Liver (tissue), 9 donors: ENCODE measurements around the gene NUDT1. TPM values are rescaled to one million over a fixed set of nuclear protein-coding genes. Genes with fewer than 3 reads are reported as not detected.

Experiments used
- DNase-seq: peaks from one replicate; pipeline ENCODE4 v3.0.0-alpha.2; 2017; ENCODE audit warnings: low spot score
- H3K27ac ChIP-seq, 2 donors: one replicate each; pipeline ENCODE4 v1.7.0; 2013; ENCODE audit warnings: inconsistent platforms in 2 of 2, low read length in 2 of 2, control low read depth in 1 of 2, low read depth in 1 of 2, mild to moderate bottlenecking in 1 of 2
- H3K27me3 ChIP-seq, 4 donors: one replicate each; pipeline versions ENCODE4 v1.6.1 to v1.7.0; 2013; ENCODE audit warnings: low read length in 3 of 4, inconsistent platforms in 1 of 4, mild to moderate bottlenecking in 1 of 4, moderate library complexity in 1 of 4; ENCODE audit not compliant: control insufficient read depth in 4 of 4, insufficient read depth in 4 of 4
- H3K36me3 ChIP-seq, 4 donors: one replicate each; pipeline versions ENCODE4 v1.6.1 to v1.7.0; 2013; ENCODE audit warnings: low read length in 3 of 4, mild to moderate bottlenecking in 3 of 4, low read depth in 1 of 4, moderate library complexity in 1 of 4; ENCODE audit not compliant: control insufficient read depth in 4 of 4, insufficient read depth in 3 of 4
- H3K4me1 ChIP-seq, 4 donors: one replicate each; pipeline versions ENCODE4 v1.6.1 to v1.7.0; 2013; ENCODE audit warnings: low read length in 3 of 4, mild to moderate bottlenecking in 3 of 4, moderate library complexity in 1 of 4; ENCODE audit not compliant: control insufficient read depth in 4 of 4, insufficient read depth in 4 of 4
- H3K4me3 ChIP-seq, 3 donors: one replicate each; pipeline versions ENCODE4 v1.6.1 to v1.7.0; 2013; ENCODE audit warnings: low read length in 3 of 3, control low read depth in 1 of 3, low read depth in 1 of 3, mild to moderate bottlenecking in 1 of 3
- H3K9ac ChIP-seq, 2 donors: one replicate each; pipeline ENCODE4 v1.7.0; 2013; ENCODE audit warnings: low read length in 2 of 2, mild to moderate bottlenecking in 2 of 2, moderate library complexity in 2 of 2, control low read depth in 1 of 2, low read depth in 1 of 2
- H3K9me3 ChIP-seq, 4 donors: one replicate each; pipeline versions ENCODE4 v1.6.1 to v1.7.0; 2013; ENCODE audit warnings: low read length in 3 of 4; ENCODE audit not compliant: control insufficient read depth in 4 of 4
- EGR1 ChIP-seq, 2 donors: IDR thresholded peaks; 2 replicates each; pipeline ENCODE4 v1.6.1; 2016 to 2018; ENCODE audit warnings: antibody characterized with exemption in 2 of 2, low read depth in 2 of 2
- FOXA1 ChIP-seq: IDR thresholded peaks from 2 replicates; pipeline ENCODE4 v1.6.1; 2016; ENCODE audit warnings: antibody characterized with exemption
- HNF4G ChIP-seq: IDR thresholded peaks from 2 replicates; pipeline ENCODE4 v1.6.1; 2016; ENCODE audit warnings: antibody characterized with exemption
- JUND ChIP-seq, 2 donors: IDR thresholded peaks; 2 replicates each; pipeline ENCODE4 v1.6.1; 2016; ENCODE audit warnings: antibody characterized with exemption in 2 of 2
- RAD21 ChIP-seq, 2 donors: IDR thresholded peaks; 2 replicates each; pipeline ENCODE4 v1.6.1; 2016; ENCODE audit warnings: antibody characterized with exemption in 2 of 2, mild to moderate bottlenecking in 2 of 2
- RXRA ChIP-seq, 2 donors: IDR thresholded peaks; 2 replicates each; pipeline ENCODE4 v1.6.1; 2017 to 2018; ENCODE audit warnings: antibody characterized with exemption in 2 of 2, mild to moderate bottlenecking in 1 of 2
- SP1 ChIP-seq: IDR thresholded peaks from 2 replicates; pipeline ENCODE4 v1.6.1; 2018; ENCODE audit warnings: antibody characterized with exemption, mild to moderate bottlenecking
- TAF1 ChIP-seq: conservative IDR thresholded peaks from 2 replicates; pipeline ENCODE4 v1.6.1; 2016; ENCODE audit warnings: antibody characterized with exemption, mild to moderate bottlenecking
- YY1 ChIP-seq: IDR thresholded peaks from 2 replicates; pipeline ENCODE4 v1.6.1; 2016; ENCODE audit warnings: antibody characterized with exemption, mild to moderate bottlenecking
- WGBS: extraction: QIAGEN DNeasy Blood & Tissue Kit; methylation state at CpG from one replicate; pipeline ENCODE4 v1.1.7; 2013; 5-methylcytosine and 5-hydroxymethylcytosine counted together
- polyA plus RNA-seq, 2 donors: library from polyadenylated mRNA; stranded (reverse) in 1 of 2; unstranded in 1 of 2; fragments of 200-250 nt in 1 of 2; fragments of >200 nt in 1 of 2; fragmentation: Nextera tagmentation in 1 of 2; extraction: Ambion mirVana in 1 of 2; gene quantifications; one replicate each; pipeline versions ENCODE4 v1.2.1 to v1.2.3, GENCODE V29; 2013 to 2015
- total RNA-seq, 2 donors: library from RNA; depleted of rRNA; stranded (reverse); fragments of >200 nt; gene quantifications; one replicate each; pipeline ENCODE4 v1.2.3, GENCODE V29; 2014
- TF ChIP-seq, protein P1 (sequence below): IDR thresholded peaks from 2 replicates; pipeline ENCODE4 v1.6.1; 2016; ENCODE audit warnings: antibody characterized with exemption
- TF ChIP-seq, protein P2 (sequence below): fragments of 150-350 bp; IDR thresholded peaks from 2 replicates; pipeline ENCODE4 v1.5.1; 2017; ENCODE audit warnings: improper control_type of control experiment, low read depth, low read length; ENCODE audit not compliant: missing input control
- TF ChIP-seq, protein P3 (sequence below): IDR thresholded peaks from 2 replicates; pipeline ENCODE4 v1.6.1; 2016; ENCODE audit warnings: antibody characterized with exemption, mild to moderate bottlenecking
- TF ChIP-seq, protein P4 (sequence below): IDR thresholded peaks from 2 replicates; pipeline ENCODE4 v1.6.1; 2016; ENCODE audit warnings: antibody characterized with exemption
- donor health status: healthy.
- donor health status: healthy.
- donor health status: healthy.
- donor health status: healthy.
- donor health status: healthy.

Gene NUDT1
- total and polyA plus RNA-seq, 4 donors = 1.0 to 22.3 (median 3.1) TPM

DNA sequence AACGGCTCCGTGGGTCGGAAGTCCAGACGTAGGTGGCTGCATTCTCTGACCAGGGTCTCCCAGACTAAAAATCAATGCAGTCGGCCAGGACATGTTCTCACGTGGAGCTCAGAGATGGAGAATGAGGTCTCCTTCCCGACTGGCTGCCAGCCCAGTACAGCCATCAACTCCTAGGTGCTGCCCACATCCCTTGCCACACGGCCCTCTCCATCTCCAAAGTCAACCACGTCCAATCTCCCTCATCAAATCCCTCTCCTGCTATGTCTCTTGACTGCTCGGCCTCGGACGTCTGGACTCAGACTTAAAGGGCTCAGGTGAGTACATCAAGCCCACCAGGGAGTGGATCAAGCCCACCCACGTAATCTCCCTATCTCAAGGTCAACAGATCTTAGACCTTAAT is 16.2 kb upstream of the NUDT1 start:
- H3K9me3 ChIP-seq = no peaks in the 10 kb centered on the region
- TF ChIP-seq RXRA (IDR thresholded peaks at IDR 0.05) (no peak), TAF1 (no peak), EGR1 (IDR thresholded peaks at IDR 0.05; ENCODE audit: low read depth in 2 of 2) (no peak), RAD21 (IDR thresholded peaks at IDR 0.05) (no peak), JUND (IDR thresholded peaks at IDR 0.05) (no peak), YY1 (no peak), HNF4G (no peak), FOXA1 (no peak)
- TF ChIP-seq, protein P1, sequence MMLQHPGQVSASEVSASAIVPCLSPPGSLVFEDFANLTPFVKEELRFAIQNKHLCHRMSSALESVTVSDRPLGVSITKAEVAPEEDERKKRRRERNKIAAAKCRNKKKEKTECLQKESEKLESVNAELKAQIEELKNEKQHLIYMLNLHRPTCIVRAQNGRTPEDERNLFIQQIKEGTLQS = no peak
- TF ChIP-seq, protein P2, sequence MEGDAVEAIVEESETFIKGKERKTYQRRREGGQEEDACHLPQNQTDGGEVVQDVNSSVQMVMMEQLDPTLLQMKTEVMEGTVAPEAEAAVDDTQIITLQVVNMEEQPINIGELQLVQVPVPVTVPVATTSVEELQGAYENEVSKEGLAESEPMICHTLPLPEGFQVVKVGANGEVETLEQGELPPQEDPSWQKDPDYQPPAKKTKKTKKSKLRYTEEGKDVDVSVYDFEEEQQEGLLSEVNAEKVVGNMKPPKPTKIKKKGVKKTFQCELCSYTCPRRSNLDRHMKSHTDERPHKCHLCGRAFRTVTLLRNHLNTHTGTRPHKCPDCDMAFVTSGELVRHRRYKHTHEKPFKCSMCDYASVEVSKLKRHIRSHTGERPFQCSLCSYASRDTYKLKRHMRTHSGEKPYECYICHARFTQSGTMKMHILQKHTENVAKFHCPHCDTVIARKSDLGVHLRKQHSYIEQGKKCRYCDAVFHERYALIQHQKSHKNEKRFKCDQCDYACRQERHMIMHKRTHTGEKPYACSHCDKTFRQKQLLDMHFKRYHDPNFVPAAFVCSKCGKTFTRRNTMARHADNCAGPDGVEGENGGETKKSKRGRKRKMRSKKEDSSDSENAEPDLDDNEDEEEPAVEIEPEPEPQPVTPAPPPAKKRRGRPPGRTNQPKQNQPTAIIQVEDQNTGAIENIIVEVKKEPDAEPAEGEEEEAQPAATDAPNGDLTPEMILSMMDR = no peak
- TF ChIP-seq, protein P3, sequence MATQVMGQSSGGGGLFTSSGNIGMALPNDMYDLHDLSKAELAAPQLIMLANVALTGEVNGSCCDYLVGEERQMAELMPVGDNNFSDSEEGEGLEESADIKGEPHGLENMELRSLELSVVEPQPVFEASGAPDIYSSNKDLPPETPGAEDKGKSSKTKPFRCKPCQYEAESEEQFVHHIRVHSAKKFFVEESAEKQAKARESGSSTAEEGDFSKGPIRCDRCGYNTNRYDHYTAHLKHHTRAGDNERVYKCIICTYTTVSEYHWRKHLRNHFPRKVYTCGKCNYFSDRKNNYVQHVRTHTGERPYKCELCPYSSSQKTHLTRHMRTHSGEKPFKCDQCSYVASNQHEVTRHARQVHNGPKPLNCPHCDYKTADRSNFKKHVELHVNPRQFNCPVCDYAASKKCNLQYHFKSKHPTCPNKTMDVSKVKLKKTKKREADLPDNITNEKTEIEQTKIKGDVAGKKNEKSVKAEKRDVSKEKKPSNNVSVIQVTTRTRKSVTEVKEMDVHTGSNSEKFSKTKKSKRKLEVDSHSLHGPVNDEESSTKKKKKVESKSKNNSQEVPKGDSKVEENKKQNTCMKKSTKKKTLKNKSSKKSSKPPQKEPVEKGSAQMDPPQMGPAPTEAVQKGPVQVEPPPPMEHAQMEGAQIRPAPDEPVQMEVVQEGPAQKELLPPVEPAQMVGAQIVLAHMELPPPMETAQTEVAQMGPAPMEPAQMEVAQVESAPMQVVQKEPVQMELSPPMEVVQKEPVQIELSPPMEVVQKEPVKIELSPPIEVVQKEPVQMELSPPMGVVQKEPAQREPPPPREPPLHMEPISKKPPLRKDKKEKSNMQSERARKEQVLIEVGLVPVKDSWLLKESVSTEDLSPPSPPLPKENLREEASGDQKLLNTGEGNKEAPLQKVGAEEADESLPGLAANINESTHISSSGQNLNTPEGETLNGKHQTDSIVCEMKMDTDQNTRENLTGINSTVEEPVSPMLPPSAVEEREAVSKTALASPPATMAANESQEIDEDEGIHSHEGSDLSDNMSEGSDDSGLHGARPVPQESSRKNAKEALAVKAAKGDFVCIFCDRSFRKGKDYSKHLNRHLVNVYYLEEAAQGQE = no peak
- H3K27ac ChIP-seq = no peak overlapping the region
- WGBS = 97% methylated on average over 13 of the region's 13 CpGs
- no peak overlapping the region for H3K9ac ChIP-seq
- H3K4me3 ChIP-seq = no peak overlapping the region
- peaks cover 2 to 43% (median 9%) of the 10 kb centered on the region in 4 donors for H3K36me3 ChIP-seq
- H3K27me3 ChIP-seq = no peaks in the 10 kb centered on the region
- peaks cover 0 to 3% (median under 1%) of the 10 kb centered on the region in 4 donors for H3K4me1 ChIP-seq
- no peak for DNase-seq

DNA sequence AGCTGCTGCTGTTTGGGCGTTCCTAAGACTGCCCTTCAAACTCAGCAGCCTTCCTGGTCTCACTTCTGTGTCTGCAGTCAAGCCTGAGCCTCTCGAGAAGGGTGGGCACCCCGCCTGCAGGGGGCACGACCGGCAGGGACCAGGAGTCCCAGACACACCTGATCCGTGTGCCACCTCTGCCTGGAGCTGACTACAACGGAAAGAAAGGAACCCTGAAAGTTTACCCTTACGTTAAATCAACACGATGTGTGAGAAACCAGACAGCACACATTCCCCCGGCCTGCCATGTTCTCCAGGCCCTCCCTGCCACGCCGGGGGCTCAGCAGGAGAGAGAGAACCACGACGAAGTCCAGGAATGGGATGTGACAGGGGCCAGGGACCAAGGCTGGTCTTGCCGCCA is 14.3 kb upstream of the NUDT1 start:
- Histone ChIP-seq H3K9ac (no peak overlapping the region), H3K4me3 (no peak overlapping the region), H3K36me3 (peaks cover 2 to 41% (median 9%) of the 10 kb centered on the region in 4 donors), H3K27ac (no peak overlapping the region), H3K9me3 (no peaks in the 10 kb centered on the region), H3K27me3 (no peaks in the 10 kb centered on the region), H3K4me1 (peaks cover 0 to 12% (median 11%) of the 10 kb centered on the region in 4 donors)
- no peak for TF ChIP-seq RXRA (IDR thresholded peaks at IDR 0.05)
- TF ChIP-seq, protein P2 = no peak
- TF ChIP-seq RAD21 (IDR thresholded peaks at IDR 0.05) = no peak
- TF ChIP-seq SP1 = no peak
- TF ChIP-seq TAF1 = no peak
- TF ChIP-seq, protein P4, sequence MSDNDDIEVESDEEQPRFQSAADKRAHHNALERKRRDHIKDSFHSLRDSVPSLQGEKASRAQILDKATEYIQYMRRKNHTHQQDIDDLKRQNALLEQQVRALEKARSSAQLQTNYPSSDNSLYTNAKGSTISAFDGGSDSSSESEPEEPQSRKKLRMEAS = no peak
- TF ChIP-seq HNF4G = no peak
- WGBS = 91% methylated on average over 15 of the region's 15 CpGs
- no peak for DNase-seq
